ENCODE measurements around the gene VGLL4. TPM values are rescaled to one million over a fixed set of nuclear protein-coding genes. Genes with fewer than 3 reads are reported as not detected.

Gene VGLL4
- total RNA-seq, 1 donor from 2014 or later = 120 TPM

DNA sequence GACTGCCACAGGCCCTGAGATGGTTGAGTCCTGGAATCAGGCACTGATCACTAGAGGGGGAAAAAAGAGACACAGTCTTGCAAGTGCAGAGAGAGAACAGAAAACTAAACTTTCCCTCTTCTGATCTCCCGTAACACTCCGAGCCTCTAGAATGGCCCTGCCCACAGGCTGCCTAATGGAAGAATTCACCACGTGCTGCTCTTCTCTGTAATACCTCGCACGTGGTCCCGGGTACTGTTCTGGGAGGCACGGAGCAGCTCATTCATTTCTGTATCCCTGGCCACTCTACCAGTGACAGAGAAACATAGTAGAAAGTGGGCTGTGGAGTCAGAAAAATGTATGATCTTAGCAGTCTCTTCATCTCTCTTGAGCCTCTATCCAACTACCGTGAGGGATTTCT, 30.4 kb downstream of the VGLL4 start:
- Mint-ChIP-seq H3K36me3 (ENCODE audit: low read depth, unreplicated experiment) (peaks cover 14% of the 10 kb centered on the region), H3K27ac (ENCODE audit: unreplicated experiment) (no peak overlapping the region), H3K4me3 (ENCODE audit: unreplicated experiment) (peak overlapping the region; percentile 14), H3K9me3 (ENCODE audit: unreplicated experiment) (no peaks in the 10 kb centered on the region), H3K27me3 (ENCODE audit: unreplicated experiment) (peaks cover 10% of the 10 kb centered on the region), H3K4me1 (ENCODE audit: unreplicated experiment) (peaks cover 86% of the 10 kb centered on the region)
- no peak for DNase-seq (ENCODE audit: low spot score)
- no peak for TF ChIP-seq CTCF (IDR thresholded peaks at IDR 0.05; ENCODE audit: unreplicated experiment)

GRCh38 chr3:11612515-11613188, 31.1 kb downstream of the VGLL4 start:
- no peak for DNase-seq (ENCODE audit: low spot score)
- no peak for TF ChIP-seq CTCF (IDR thresholded peaks at IDR 0.05; ENCODE audit: unreplicated experiment)
- peaks cover 85% of the 10 kb centered on the region for H3K4me1 Mint-ChIP-seq (ENCODE audit: unreplicated experiment)
- H3K36me3 Mint-ChIP-seq (ENCODE audit: low read depth, unreplicated experiment) = peaks cover 14% of the 10 kb centered on the region
- no peaks in the 10 kb centered on the region for H3K9me3 Mint-ChIP-seq (ENCODE audit: unreplicated experiment)
- no peak overlapping the region for H3K27ac Mint-ChIP-seq (ENCODE audit: unreplicated experiment)
- no peak overlapping the region for H3K4me3 Mint-ChIP-seq (ENCODE audit: unreplicated experiment)
- peaks cover 8% of the 10 kb centered on the region for H3K27me3 Mint-ChIP-seq (ENCODE audit: unreplicated experiment)

GRCh38 chr3:11611341-11611799, 32.3 kb downstream of the VGLL4 start:
- Mint-ChIP-seq H3K4me3 (ENCODE audit: unreplicated experiment) (peak overlapping the region; percentile 8), H3K36me3 (ENCODE audit: low read depth, unreplicated experiment) (peaks cover 11% of the 10 kb centered on the region), H3K27ac (ENCODE audit: unreplicated experiment) (peak overlapping the region; percentile 25), H3K9me3 (ENCODE audit: unreplicated experiment) (no peaks in the 10 kb centered on the region), H3K4me1 (ENCODE audit: unreplicated experiment) (peaks cover 77% of the 10 kb centered on the region), H3K27me3 (ENCODE audit: unreplicated experiment) (peaks cover 8% of the 10 kb centered on the region)
- no peak for DNase-seq (ENCODE audit: low spot score)
- TF ChIP-seq CTCF (IDR thresholded peaks at IDR 0.05; ENCODE audit: unreplicated experiment) = no peak

GRCh38 chr3:11610700-11611275, 32.9 kb downstream of the VGLL4 start:
- Mint-ChIP-seq H3K36me3 (ENCODE audit: low read depth, unreplicated experiment) (peaks cover 15% of the 10 kb centered on the region), H3K4me3 (ENCODE audit: unreplicated experiment) (peak overlapping the region; percentile 8), H3K4me1 (ENCODE audit: unreplicated experiment) (peaks cover 77% of the 10 kb centered on the region), H3K9me3 (ENCODE audit: unreplicated experiment) (no peaks in the 10 kb centered on the region), H3K27ac (ENCODE audit: unreplicated experiment) (peak overlapping the region; percentile 25), H3K27me3 (ENCODE audit: unreplicated experiment) (peaks cover 10% of the 10 kb centered on the region)
- no peak for TF ChIP-seq CTCF (IDR thresholded peaks at IDR 0.05; ENCODE audit: unreplicated experiment)
- no peak for DNase-seq (ENCODE audit: low spot score)

DNA sequence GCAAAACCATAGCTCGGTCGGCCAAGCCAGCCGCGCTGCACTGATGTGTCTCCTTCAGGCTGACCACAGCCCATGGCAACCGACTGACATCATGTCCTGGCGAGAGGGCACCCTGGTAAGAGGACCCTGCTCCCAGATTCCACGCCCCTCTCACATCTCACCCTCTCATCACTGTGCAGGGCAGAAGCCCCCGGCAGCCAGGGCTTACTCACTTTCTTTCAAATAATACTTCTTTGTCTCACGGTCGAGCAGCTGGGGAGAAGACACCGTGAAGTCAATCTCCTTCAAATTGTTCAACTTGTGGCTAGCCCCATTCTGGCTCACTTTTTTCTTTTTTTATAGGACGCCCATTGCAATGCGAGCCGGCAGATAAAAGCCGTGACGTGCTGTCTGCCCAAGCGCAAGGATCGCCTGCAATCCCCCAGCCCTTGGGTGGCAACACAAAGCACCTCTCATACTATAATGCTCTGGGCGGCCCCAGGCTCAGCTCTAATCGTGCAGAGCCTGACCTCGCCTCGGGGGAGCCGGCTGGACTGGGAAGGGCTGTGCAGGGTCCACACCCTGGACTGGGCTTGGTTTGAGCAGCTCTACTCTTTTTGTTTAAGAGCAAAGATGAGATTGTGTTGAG, 33.6 kb downstream of the VGLL4 start:
- Mint-ChIP-seq H3K4me1 (ENCODE audit: unreplicated experiment) (peaks cover 75% of the 10 kb centered on the region), H3K9me3 (ENCODE audit: unreplicated experiment) (no peaks in the 10 kb centered on the region), H3K36me3 (ENCODE audit: low read depth, unreplicated experiment) (peaks cover 16% of the 10 kb centered on the region), H3K4me3 (ENCODE audit: unreplicated experiment) (no peak overlapping the region), H3K27ac (ENCODE audit: unreplicated experiment) (no peak overlapping the region), H3K27me3 (ENCODE audit: unreplicated experiment) (peaks cover 7% of the 10 kb centered on the region)
- no peak for DNase-seq (ENCODE audit: low spot score)
- no peak for TF ChIP-seq CTCF (IDR thresholded peaks at IDR 0.05; ENCODE audit: unreplicated experiment)

All from endothelial cell (in vitro differentiated cells).